Measurements from ENCODE around the gene COL5A2.

GRCh38 chr2:189109921-189110397 lies 69.6 kb downstream of the COL5A2 start:
- TF ChIP-seq EZH2 (IDR thresholded peaks at IDR 0.05; ENCODE audit: insufficient read depth, poor library complexity, severe bottlenecking) (no peak), EZH2phosphoT487 (IDR thresholded peaks at IDR 0.05; ENCODE audit: insufficient read depth, low read depth) (no peak)
